Measurements from ENCODE around the gene PCSK5.

- no peak for TF ChIP-seq CTCF (IDR thresholded peaks at IDR 0.05; ENCODE audit: low read depth, low read length, missing input control)
- no peak for TF ChIP-seq MAX (IDR thresholded peaks at IDR 0.05)
- no peak for TF ChIP-seq JUND (IDR thresholded peaks at IDR 0.05)
- TF ChIP-seq SP1 (IDR thresholded peaks at IDR 0.05), result no peak
- TF ChIP-seq NR2F2 (IDR thresholded peaks at IDR 0.05), result no peak
- TF ChIP-seq TAF1 (conservative IDR thresholded peaks at IDR 0.05), result no peak
- TF ChIP-seq REST (IDR thresholded peaks at IDR 0.05), result no peak
Measured at GRCh38 chr9:76138360-76138759, 247.9 kb downstream of the PCSK5 start.
